Left lung (tissue), 14 donors: ENCODE measurements around the gene ATG9A. TPM values are rescaled to one million over a fixed set of nuclear protein-coding genes. Genes with fewer than 3 reads are reported as not detected.

Experiments used
- ATAC-seq: fragments of 200-7000 bp; cut with Tn5 transposase; one replicate; pipeline ENCODE4 v1.9.1; 2020; ENCODE audit warnings: moderate library complexity
- DNase-seq, 4 donors: peaks; one replicate each; pipeline ENCODE4 v3.0.0-alpha.2; 2013 to 2020
- H3K27ac ChIP-seq, 2 donors: fragments of 200-600 bp; sonication (generic) in 1 of 2; one replicate each; pipeline versions ENCODE4 v1.5.0 to v1.8.0; 2020 to 2021
- H3K27me3 ChIP-seq, 2 donors: fragments of 200-600 bp; sonication (generic) in 1 of 2; one replicate each; pipeline versions ENCODE4 v1.5.0 to v1.8.0; 2020 to 2021
- H3K36me3 ChIP-seq, 2 donors: fragments of 200-600 bp; sonication (generic) in 1 of 2; one replicate each; pipeline versions ENCODE4 v1.5.0 to v1.8.0; 2020 to 2021
- H3K4me1 ChIP-seq, 2 donors: fragments of 200-600 bp; one replicate each; pipeline ENCODE4 v1.8.0; 2021
- H3K4me3 ChIP-seq, 2 donors: fragments of 200-600 bp; sonication (generic) in 1 of 2; one replicate each; pipeline versions ENCODE4 v1.5.0 to v1.8.0; 2020 to 2021; ENCODE audit warnings: mild to moderate bottlenecking in 1 of 2
- H3K9me3 ChIP-seq, 2 donors: fragments of 200-600 bp; sonication (generic) in 1 of 2; one replicate each; pipeline versions ENCODE4 v1.5.0 to v1.8.0; 2020 to 2021
- intact Hi-C, 2 donors: fragments of 100-400 bp; cut with DNase I; formaldehyde crosslinking; loops; one replicate each; pipeline versions ENCODE4 v1.11.2 to v1.14.2; 2022
- long read RNA-seq, 12 donors: library from polyadenylated mRNA in 2 of 12; unstranded in 2 of 12; transcript quantifications; one replicate each; pipeline ENCODE4 v2.0.0 and lab custom pipeline, GENCODE V29; 2019 to 2026
- polyA plus RNA-seq, 6 donors: library from polyadenylated mRNA; unstranded; fragments of 120-200 nt; gene quantifications; one replicate each; pipeline ENCODE4 v1.2.1, GENCODE V29; 2013; ENCODE audit not compliant: insufficient read length in 6 of 6
- total RNA-seq, 2 donors: library from RNA; stranded (reverse); fragmentation: NEBNext Ultra II Directional; extraction: Animal tissue kit (Norgen Biotek cat#: 25700); gene quantifications; one replicate each; pipeline ENCODE4 v1.2.1, GENCODE V29; 2021
- TF ChIP-seq, protein P1 (sequence below), 2 donors: fragments of 200-600 bp; sonication (generic) in 1 of 2; IDR thresholded peaks; one replicate each; pipeline versions ENCODE4 v1.5.0 to v1.8.0; 2021; ENCODE audit warnings: antibody characterized with exemption in 2 of 2
- donor health status: DM: no; HTN: yes; CAD: no.
- donor health status: DM: no; HTN: no; CAD: no.

ATG9A gene
- total RNA-seq = 10 to 100 TPM; 53.6 to 58.9 TPM
- 10 to 100 TPM; 43.1 to 52.6 (median 47.0) TPM for polyA plus RNA-seq
- long read RNA-seq, donor 1, full-length matches to known transcripts = 6 of 55 reads
- long read RNA-seq, donor 1, partial matches to known transcripts = 49 of 55 reads
- long read RNA-seq, donor 1, other reads (novel, unspliced or antisense) = 0 of 55 reads
- long read RNA-seq, donor 2, partial matches to known transcripts = 7 of 11 reads
- long read RNA-seq, donor 2, other reads (novel, unspliced or antisense) = 0 of 11 reads
- long read RNA-seq, donor 3, full-length matches to known transcripts = 5 of 5 reads
- long read RNA-seq, donor 3, partial matches to known transcripts = 0 of 5 reads
- long read RNA-seq, donor 3, other reads (novel, unspliced or antisense) = 0 of 5 reads
- long read RNA-seq, donor 4, partial matches to known transcripts = 1 of 2 reads
- long read RNA-seq, donor 4, other reads (novel, unspliced or antisense) = 0 of 2 reads
- long read RNA-seq, donor 5, full-length matches to known transcripts = 6 of 11 reads
- long read RNA-seq, donor 5, partial matches to known transcripts = 5 of 11 reads
- long read RNA-seq, donor 5, other reads (novel, unspliced or antisense) = 0 of 11 reads
- long read RNA-seq, donor 6, partial matches to known transcripts = 0 of 4 reads
- long read RNA-seq, donor 6, other reads (novel, unspliced or antisense) = 0 of 4 reads
- long read RNA-seq, donor 7, partial matches to known transcripts = 0 of 1 reads
- long read RNA-seq, donor 7, other reads (novel, unspliced or antisense) = 0 of 1 reads
- long read RNA-seq, donor 8, full-length matches to known transcripts = 11 of 17 reads
- long read RNA-seq, donor 8, partial matches to known transcripts = 6 of 17 reads
- long read RNA-seq, donor 8, other reads (novel, unspliced or antisense) = 0 of 17 reads
- long read RNA-seq, donor 9 = 0 reads
- long read RNA-seq, donor 10, full-length matches to known transcripts = 4 of 11 reads
- long read RNA-seq, donor 10, partial matches to known transcripts = 4 of 11 reads
- long read RNA-seq, donor 10, other reads (novel, unspliced or antisense) = 3 of 11 reads
- long read RNA-seq, donor 11, full-length matches to known transcripts = 4 of 4 reads
- long read RNA-seq, donor 11, partial matches to known transcripts = 0 of 4 reads
- long read RNA-seq, donor 11, other reads (novel, unspliced or antisense) = 0 of 4 reads
- long read RNA-seq, donor 12, full-length matches to known transcripts = 5 of 5 reads
- long read RNA-seq, donor 12, partial matches to known transcripts = 0 of 5 reads
- long read RNA-seq, donor 12, other reads (novel, unspliced or antisense) = 0 of 5 reads

- TF ChIP-seq, protein P1, sequence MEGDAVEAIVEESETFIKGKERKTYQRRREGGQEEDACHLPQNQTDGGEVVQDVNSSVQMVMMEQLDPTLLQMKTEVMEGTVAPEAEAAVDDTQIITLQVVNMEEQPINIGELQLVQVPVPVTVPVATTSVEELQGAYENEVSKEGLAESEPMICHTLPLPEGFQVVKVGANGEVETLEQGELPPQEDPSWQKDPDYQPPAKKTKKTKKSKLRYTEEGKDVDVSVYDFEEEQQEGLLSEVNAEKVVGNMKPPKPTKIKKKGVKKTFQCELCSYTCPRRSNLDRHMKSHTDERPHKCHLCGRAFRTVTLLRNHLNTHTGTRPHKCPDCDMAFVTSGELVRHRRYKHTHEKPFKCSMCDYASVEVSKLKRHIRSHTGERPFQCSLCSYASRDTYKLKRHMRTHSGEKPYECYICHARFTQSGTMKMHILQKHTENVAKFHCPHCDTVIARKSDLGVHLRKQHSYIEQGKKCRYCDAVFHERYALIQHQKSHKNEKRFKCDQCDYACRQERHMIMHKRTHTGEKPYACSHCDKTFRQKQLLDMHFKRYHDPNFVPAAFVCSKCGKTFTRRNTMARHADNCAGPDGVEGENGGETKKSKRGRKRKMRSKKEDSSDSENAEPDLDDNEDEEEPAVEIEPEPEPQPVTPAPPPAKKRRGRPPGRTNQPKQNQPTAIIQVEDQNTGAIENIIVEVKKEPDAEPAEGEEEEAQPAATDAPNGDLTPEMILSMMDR (IDR thresholded peaks at IDR 0.05) = no peak
- peak within 1 kb of the TSS; percentile 79 to 92 for H3K4me3 ChIP-seq
- ATAC-seq (peak; percentile 98), DNase-seq (peak; percentile 96 to 99 (median 98))
- H3K4me1 ChIP-seq = peaks cover 23 to 58% of the 10 kb centered on the region in 2 donors
- intact Hi-C loops = no loop called here
- peaks cover 0 to 50% of the 10 kb centered on the region in 2 donors for H3K36me3 ChIP-seq
- H3K27me3 ChIP-seq = no peaks in the 10 kb centered on the region
- H3K9me3 ChIP-seq = no peaks in the 10 kb centered on the region
- H3K27ac ChIP-seq = peak within 1 kb of the TSS; percentile 95
Observed at GRCh38 chr2:219229305-219230058, at the start of gene ATG9A, which contains the start of gene ANKZF1. Gene ATG9A, minus strand, starts transcription at chr2:219229636. Its CDS starts 1,612 bp downstream, at chr2:219228024. Gene ANKZF1, plus strand, starts transcription at chr2:219229806. Its CDS starts 452 bp downstream, at chr2:219230258.

GRCh38 chr2:219278655-219279150 is 49.3 kb upstream of the ATG9A start:
- Histone ChIP-seq H3K27me3 (no peaks in the 10 kb centered on the region), H3K4me1 (peaks cover 15 to 39% of the 10 kb centered on the region in 2 donors), H3K27ac (peak overlapping the region; percentile 99), H3K9me3 (no peaks in the 10 kb centered on the region), H3K36me3 (peaks cover 0 to 29% of the 10 kb centered on the region in 2 donors), H3K4me3 (peak overlapping the region; percentile 78 to 85)
- TF ChIP-seq, protein P1 (IDR thresholded peaks at IDR 0.05) = no peak
- no peak for DNase-seq
- intact Hi-C loops = no loop called here
- peak; percentile 57 for ATAC-seq

DNA sequence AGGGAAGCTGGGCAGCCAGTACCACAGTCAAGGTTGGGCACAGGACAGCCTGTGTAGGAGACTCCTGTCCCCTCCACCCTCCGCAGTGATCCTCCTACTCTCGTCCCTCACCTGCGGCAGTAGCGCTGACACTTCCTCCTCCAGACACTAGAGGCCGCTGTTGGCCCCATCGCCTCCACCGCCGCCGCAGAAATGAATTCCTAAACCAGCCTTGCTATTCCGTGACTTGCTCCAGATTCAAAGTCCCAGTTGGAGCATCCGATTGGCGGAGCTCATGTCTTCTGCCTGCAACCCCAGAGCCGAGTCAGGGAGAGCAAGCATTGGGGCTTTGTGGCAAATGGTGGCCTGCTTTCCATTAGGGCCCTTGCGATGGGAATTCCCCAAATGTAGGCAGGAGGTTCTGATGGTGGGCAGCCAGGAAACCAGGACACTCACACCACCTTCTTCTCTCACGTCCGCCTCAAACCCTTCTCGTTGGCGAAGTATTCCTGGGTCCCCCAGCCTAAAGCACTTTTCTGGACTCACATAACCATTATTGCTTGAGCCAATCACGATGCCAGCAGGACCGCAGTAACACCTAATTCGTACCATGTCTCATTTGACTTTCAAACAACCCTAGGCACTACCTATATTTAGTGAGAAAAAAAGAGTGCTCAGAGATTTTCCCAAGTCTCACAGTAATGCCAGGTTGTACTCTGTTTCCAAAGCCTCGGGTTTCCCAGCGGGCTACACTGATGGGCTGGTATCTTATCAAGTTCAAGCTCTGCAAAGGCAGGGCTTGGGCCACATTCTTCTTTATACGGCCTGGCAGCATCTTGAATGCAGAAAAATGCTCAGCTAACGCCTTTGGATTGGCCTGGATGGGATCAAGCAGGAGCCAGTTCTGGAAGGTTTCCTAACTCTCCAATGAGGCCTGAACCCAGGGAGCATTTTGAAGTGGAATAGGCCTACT is 48.5 kb upstream of the ATG9A start:
- peak; percentile 63 to 93 (median 82) for DNase-seq
- H3K27me3 ChIP-seq = no peaks in the 10 kb centered on the region
- peak; percentile 55 for ATAC-seq

More for the DNA sequence above, 48.5 kb upstream of the ATG9A start:
- H3K9me3 ChIP-seq = no peaks in the 10 kb centered on the region
- H3K36me3 ChIP-seq = peaks cover 0 to 21% of the 10 kb centered on the region in 2 donors
- TF ChIP-seq, protein P1 (IDR thresholded peaks at IDR 0.05) = peak; percentile 96 to 99
- H3K4me3 ChIP-seq = peak overlapping the region in 1 of 2 donors; percentile 78
- H3K4me1 ChIP-seq = peaks cover 15 to 39% of the 10 kb centered on the region in 2 donors
- peak overlapping the region; percentile 99 for H3K27ac ChIP-seq
- intact Hi-C loops = no loop called here
